ENCODE results near the gene ACAP3.

Gene ACAP3

GRCh38 chr1:1244192-1244811 is 63.4 kb downstream of the ACAP3 start:
- no peak for DNase-seq (ENCODE audit: low read depth)

- DNase-seq (ENCODE audit: low read depth) = no peak
Observed at GRCh38 chr1:1243807-1244191, 63.9 kb downstream of the ACAP3 start.

DNA sequence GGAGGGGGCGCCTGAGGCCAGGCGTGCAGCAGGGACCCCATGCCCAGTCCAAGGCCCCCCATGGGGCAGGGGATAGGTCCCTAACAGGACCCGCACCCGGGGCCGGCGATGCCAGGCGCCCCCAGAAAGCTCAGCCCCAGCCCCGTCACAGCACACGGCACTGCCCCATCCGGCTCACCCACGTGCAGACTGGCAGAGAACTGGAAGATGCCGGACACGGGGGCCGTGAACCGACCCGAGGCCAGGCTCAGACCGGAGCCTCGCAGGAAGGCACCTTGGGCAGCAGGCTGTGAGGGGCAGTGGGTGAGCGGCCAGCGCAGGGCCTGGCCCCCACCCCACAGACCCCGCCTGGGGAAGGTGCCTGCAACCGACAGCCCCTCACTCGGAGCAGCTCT is 64.5 kb downstream of the ACAP3 start:
- DNase-seq (ENCODE audit: low read depth) = no peak

DNA sequence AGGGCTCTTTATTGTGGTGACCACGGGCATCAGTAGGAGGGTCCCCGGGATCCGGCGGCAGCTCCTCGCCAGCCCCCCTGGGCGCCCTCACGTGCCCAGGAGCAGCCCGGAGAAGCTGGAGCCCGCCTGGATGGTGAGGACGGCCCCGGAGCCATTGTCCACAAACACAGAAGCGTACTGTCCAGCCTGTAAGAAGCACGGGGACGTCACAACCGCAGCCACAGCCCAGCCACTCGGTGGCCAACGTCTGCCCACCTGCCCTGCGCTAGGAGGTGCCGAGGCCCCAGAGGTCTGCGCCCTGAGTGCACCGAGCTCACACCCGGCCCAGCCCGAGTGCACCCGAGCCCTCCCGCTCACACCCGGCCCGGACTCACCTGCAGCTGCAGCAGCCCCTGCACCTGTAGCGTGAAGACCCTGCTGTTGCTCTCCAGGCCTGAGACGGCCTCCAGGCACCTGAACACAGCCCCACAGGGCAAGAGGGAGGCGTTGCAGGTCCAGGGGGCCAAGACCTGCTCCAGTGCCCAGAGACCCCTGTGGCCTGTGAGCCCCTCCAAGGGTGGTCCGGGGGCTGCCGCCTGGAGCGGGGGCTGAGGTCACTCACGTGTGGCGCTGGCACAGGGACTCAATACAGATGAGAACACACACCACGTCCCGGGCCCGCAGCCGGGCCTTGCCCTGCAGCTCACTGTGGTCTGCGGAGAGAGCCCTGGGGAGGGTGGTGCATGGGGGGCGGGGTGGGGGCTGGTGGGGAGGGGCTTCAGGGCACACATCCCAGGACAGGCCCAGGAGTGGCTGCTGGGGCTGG is 65.1 kb downstream of the ACAP3 start:
- DNase-seq (ENCODE audit: low read depth) = no peak

Measured in stimulated activated CD8-positive, alpha-beta memory T cell treated with anti-CD3 and anti-CD28 coated beads, Interleukin-15, amount 100 ng/mL, for 24 hours (primary cell).